Measurements from ENCODE around the gene ADRM1. TPM values are rescaled to one million over a fixed set of nuclear protein-coding genes. Genes with fewer than 3 reads are reported as not detected.

The ADRM1 gene
- total RNA-seq, 4 donors from 2014 or later = 41.8 to 126 (median 109) TPM

GRCh38 chr20:62314339-62314638, 11.5 kb downstream of the ADRM1 start:
- Histone ChIP-seq H3K9me3 (no peaks in the 10 kb centered on the region), H3K4me1 (no peaks in the 10 kb centered on the region), H3K4me3 (no peak overlapping the region), H3K27me3 (no peaks in the 10 kb centered on the region), H3K27ac (no peak overlapping the region), H3K36me3 (peaks cover 0 to 4% (median 0%) of the 10 kb centered on the region in 4 donors)
- no peak for DNase-seq
- in situ Hi-C loops (cut with MboI; ENCODE audit: low pct_ligation_motif_present in 1 of 4, low pct_unique_long_range_greater_than_20kb in 1 of 4, low sequenced_read_pairs in 3 of 4) = no loop called here
- TF ChIP-seq POLR2A (IDR thresholded peaks at IDR 0.05) = no peak
- TF ChIP-seq EP300 (IDR thresholded peaks at IDR 0.05; ENCODE audit: low read depth) = no peak
- no peak for TF ChIP-seq CTCF (IDR thresholded peaks at IDR 0.05)
- TF ChIP-seq POLR2AphosphoS5 (IDR thresholded peaks at IDR 0.05) = no peak
- WGBS, 2 donors (ENCODE audit: low coverage in 1 of 2) = 88 to 100% methylated on average over 2 to 8 of the region's 12 CpGs
- intact Hi-C loops (cut with DNase I; ENCODE audit: low total_unique reads) = no loop called here

- intact Hi-C loops (cut with DNase I; ENCODE audit: low total_unique reads) (no loop called here), in situ Hi-C loops (cut with MboI; ENCODE audit: low pct_ligation_motif_present in 1 of 4, low pct_unique_long_range_greater_than_20kb in 1 of 4, low sequenced_read_pairs in 3 of 4) (no loop called here)
- Histone ChIP-seq H3K4me1 (no peaks in the 10 kb centered on the region), H3K36me3 (peaks cover 0 to 4% (median 0%) of the 10 kb centered on the region in 4 donors), H3K27ac (no peak overlapping the region), H3K4me3 (no peak overlapping the region), H3K27me3 (no peaks in the 10 kb centered on the region), H3K9me3 (no peaks in the 10 kb centered on the region)
- no peak for TF ChIP-seq POLR2AphosphoS5 (IDR thresholded peaks at IDR 0.05)
- no peak for TF ChIP-seq EP300 (IDR thresholded peaks at IDR 0.05; ENCODE audit: low read depth)
- no peak for TF ChIP-seq POLR2A (IDR thresholded peaks at IDR 0.05)
- no peak for TF ChIP-seq CTCF (IDR thresholded peaks at IDR 0.05)
- WGBS, 2 donors (ENCODE audit: low coverage in 1 of 2) = 90% methylated on average over 25 of the region's 25 CpGs; no CpG with 5 or more reads in 1 of the 2 donors
- DNase-seq = no peak
Observed at GRCh38 chr20:62314711-62315302, 12.0 kb downstream of the ADRM1 start.

- no peak overlapping the region for H3K4me3 ChIP-seq
- peaks cover 0 to 4% (median 0%) of the 10 kb centered on the region in 4 donors for H3K36me3 ChIP-seq
- no peaks in the 10 kb centered on the region for H3K4me1 ChIP-seq
- in situ Hi-C loops (cut with MboI; ENCODE audit: low pct_ligation_motif_present in 1 of 4, low pct_unique_long_range_greater_than_20kb in 1 of 4, low sequenced_read_pairs in 3 of 4) = no loop called here
- intact Hi-C loops (cut with DNase I; ENCODE audit: low total_unique reads) = no loop called here
- WGBS, 2 donors (ENCODE audit: low coverage in 1 of 2) = 95% methylated on average over 12 of the region's 12 CpGs; no CpG with 5 or more reads in 1 of the 2 donors
- no peaks in the 10 kb centered on the region for H3K27me3 ChIP-seq
- TF ChIP-seq EP300 (IDR thresholded peaks at IDR 0.05; ENCODE audit: low read depth) = no peak
- TF ChIP-seq POLR2AphosphoS5 (IDR thresholded peaks at IDR 0.05) = no peak
- no peak for TF ChIP-seq POLR2A (IDR thresholded peaks at IDR 0.05)
- TF ChIP-seq CTCF (IDR thresholded peaks at IDR 0.05) = no peak
- no peak for DNase-seq
- H3K9me3 ChIP-seq = no peaks in the 10 kb centered on the region
- no peak overlapping the region for H3K27ac ChIP-seq
Observed at GRCh38 chr20:62315773-62316172, 13.0 kb downstream of the ADRM1 start.

- H3K36me3 ChIP-seq = peaks cover 0 to 4% (median 0%) of the 10 kb centered on the region in 4 donors
- in situ Hi-C loops (cut with MboI; ENCODE audit: low pct_ligation_motif_present in 1 of 4, low pct_unique_long_range_greater_than_20kb in 1 of 4, low sequenced_read_pairs in 3 of 4) (no loop called here), intact Hi-C loops (cut with DNase I; ENCODE audit: low total_unique reads) (no loop called here)
- no peaks in the 10 kb centered on the region for H3K27me3 ChIP-seq
- WGBS, 2 donors (ENCODE audit: low coverage in 1 of 2) = 86% methylated on average over 40 of the region's 40 CpGs; no CpG with 5 or more reads in 1 of the 2 donors
- no peak overlapping the region for H3K27ac ChIP-seq
- TF ChIP-seq POLR2AphosphoS5 (IDR thresholded peaks at IDR 0.05) (no peak), CTCF (IDR thresholded peaks at IDR 0.05) (no peak)
- H3K9me3 ChIP-seq = no peaks in the 10 kb centered on the region
- no peak overlapping the region for H3K4me3 ChIP-seq
- no peak for DNase-seq
- H3K4me1 ChIP-seq = no peaks in the 10 kb centered on the region
Observed at GRCh38 chr20:62316331-62317166, 13.8 kb downstream of the ADRM1 start.

Data from transverse colon (tissue), 4 donors.